GM12891 (cell line): ENCODE measurements around the gene TCHP.

Experiments
- DNase-seq: peaks from one replicate; pipeline ENCODE4 v3.0.0; 2011; ENCODE audit warnings: low spot score; ENCODE audit not compliant: insufficient read length
- FAIRE-seq: peaks from 2 replicates; lab custom pipeline; 2011; peaks lifted over from hg19 to GRCh38; lab: Jason Lieb, UNC
- PAX5 ChIP-seq: IDR thresholded peaks from 2 replicates; pipeline ENCODE4 v1.6.1; 2011; ENCODE audit warnings: low read length, moderate library complexity, mild to moderate bottlenecking; ENCODE audit not compliant: insufficient read depth, severe bottlenecking
- POLR2A ChIP-seq: IDR thresholded peaks from 2 replicates; pipeline ENCODE4 v1.6.1; 2011; ENCODE audit warnings: low read depth, low read length, control low read depth
- POLR2AphosphoS5 ChIP-seq: IDR thresholded peaks from 2 replicates; pipeline ENCODE4 v1.6.1; 2011; ENCODE audit warnings: low read depth, low read length, control low read depth
- POU2F2 ChIP-seq: IDR thresholded peaks from 2 replicates; pipeline ENCODE4 v1.6.1; 2011; ENCODE audit warnings: low read depth, mild to moderate bottlenecking, control low read depth, low read length, moderate library complexity
- SPI1 ChIP-seq: IDR thresholded peaks from 2 replicates; pipeline ENCODE4 v1.6.1; 2011; ENCODE audit warnings: low read depth, low read length, control low read depth
- TAF1 ChIP-seq: IDR thresholded peaks from 2 replicates; pipeline ENCODE4 v1.6.1; 2011; ENCODE audit warnings: low read depth, low read length, control low read depth

The TCHP gene

GRCh38 chr12:109959411-109960093, 59.5 kb downstream of the TCHP start:
- no peak for TF ChIP-seq TAF1
- no peak for TF ChIP-seq SPI1
- no peak for TF ChIP-seq PAX5
- TF ChIP-seq POU2F2 = no peak
- no peak for TF ChIP-seq POLR2AphosphoS5
- TF ChIP-seq POLR2A = no peak
- DNase-seq (no peak), FAIRE-seq (no peak)

- TF ChIP-seq POLR2AphosphoS5 (no peak), PAX5 (no peak), POU2F2 (no peak), TAF1 (no peak), POLR2A (no peak), SPI1 (no peak)
- DNase-seq (no peak), FAIRE-seq (no peak)
These were observed 61.1 kb downstream of the TCHP start for GRCh38 chr12:109961201-109961600.

- TF ChIP-seq POU2F2 (no peak), POLR2A (no peak), POLR2AphosphoS5 (no peak), PAX5 (no peak), TAF1 (no peak), SPI1 (no peak)
- FAIRE-seq (no peak), DNase-seq (no peak)
These were observed 61.5 kb downstream of the TCHP start for GRCh38 chr12:109961612-109962011.

GRCh38 chr12:109962398-109962797, 62.3 kb downstream of the TCHP start:
- FAIRE-seq (no peak), DNase-seq (no peak)
- TF ChIP-seq TAF1 (no peak), PAX5 (no peak), POLR2AphosphoS5 (no peak), POU2F2 (no peak), SPI1 (no peak), POLR2A (no peak)

- no peak for TF ChIP-seq TAF1
- FAIRE-seq (no peak), DNase-seq (no peak)
These were observed 63.3 kb downstream of the TCHP start for GRCh38 chr12:109963330-109963729.

- TF ChIP-seq TAF1 (no peak), POU2F2 (no peak), POLR2A (no peak), POLR2AphosphoS5 (no peak), PAX5 (no peak), SPI1 (no peak)
- FAIRE-seq (no peak), DNase-seq (no peak)
These were observed 63.8 kb downstream of the TCHP start for GRCh38 chr12:109963743-109964429.

- no peak for TF ChIP-seq POLR2A
- no peak for TF ChIP-seq POLR2AphosphoS5
- TF ChIP-seq POU2F2 = no peak
These were observed 66.5 kb downstream of the TCHP start for GRCh38 chr12:109966546-109966945.

GRCh38 chr12:109967383-109968031, 67.4 kb downstream of the TCHP start:
- FAIRE-seq = no peak
- no peak for TF ChIP-seq SPI1
- no peak for TF ChIP-seq PAX5
- TF ChIP-seq POU2F2 = no peak
- no peak for TF ChIP-seq TAF1
- TF ChIP-seq POLR2AphosphoS5 = no peak
- no peak for TF ChIP-seq POLR2A

More at GRCh38 chr12:109966546-109966945, 66.5 kb downstream of the TCHP start:
- no peak for FAIRE-seq
- no peak for DNase-seq

More at GRCh38 chr12:109967383-109968031, 67.4 kb downstream of the TCHP start:
- DNase-seq = no peak
